ENCODE results near the gene ITFG1. TPM values are rescaled to one million over a fixed set of nuclear protein-coding genes. Genes with fewer than 3 reads are reported as not detected.
"Not testable (repeated sequence)": the region's sequence is repeated elsewhere in the genome, so short reads cannot be mapped to it uniquely, and the experiment has no call there.

ITFG1 gene
- total RNA-seq, 1 experiment from 2014 or later = 38.2 TPM

- Mint-ChIP-seq H3K9me3 (ENCODE audit: unreplicated experiment) (no peaks in the 10 kb centered on the region), H3K27me3 (ENCODE audit: insufficient read depth, unreplicated experiment) (no peaks in the 10 kb centered on the region), H3K27ac (ENCODE audit: unreplicated experiment) (no peak overlapping the region), H3K4me3 (ENCODE audit: unreplicated experiment) (no peak overlapping the region), H3K4me1 (ENCODE audit: low read depth, unreplicated experiment) (no peaks in the 10 kb centered on the region), H3K36me3 (ENCODE audit: insufficient read depth, unreplicated experiment) (no peaks in the 10 kb centered on the region)
- no peak for DNase-seq
- POLR2A ChIA-PET = no interaction called here
- TF ChIP-seq, protein P1, sequence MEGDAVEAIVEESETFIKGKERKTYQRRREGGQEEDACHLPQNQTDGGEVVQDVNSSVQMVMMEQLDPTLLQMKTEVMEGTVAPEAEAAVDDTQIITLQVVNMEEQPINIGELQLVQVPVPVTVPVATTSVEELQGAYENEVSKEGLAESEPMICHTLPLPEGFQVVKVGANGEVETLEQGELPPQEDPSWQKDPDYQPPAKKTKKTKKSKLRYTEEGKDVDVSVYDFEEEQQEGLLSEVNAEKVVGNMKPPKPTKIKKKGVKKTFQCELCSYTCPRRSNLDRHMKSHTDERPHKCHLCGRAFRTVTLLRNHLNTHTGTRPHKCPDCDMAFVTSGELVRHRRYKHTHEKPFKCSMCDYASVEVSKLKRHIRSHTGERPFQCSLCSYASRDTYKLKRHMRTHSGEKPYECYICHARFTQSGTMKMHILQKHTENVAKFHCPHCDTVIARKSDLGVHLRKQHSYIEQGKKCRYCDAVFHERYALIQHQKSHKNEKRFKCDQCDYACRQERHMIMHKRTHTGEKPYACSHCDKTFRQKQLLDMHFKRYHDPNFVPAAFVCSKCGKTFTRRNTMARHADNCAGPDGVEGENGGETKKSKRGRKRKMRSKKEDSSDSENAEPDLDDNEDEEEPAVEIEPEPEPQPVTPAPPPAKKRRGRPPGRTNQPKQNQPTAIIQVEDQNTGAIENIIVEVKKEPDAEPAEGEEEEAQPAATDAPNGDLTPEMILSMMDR (IDR thresholded peaks at IDR 0.05; ENCODE audit: insufficient read depth in 1 of 2, low read depth in 1 of 2, low read length in 1 of 2, severe bottlenecking in 1 of 2, unreplicated experiment in 1 of 2) = no peak
- no peak overlapping the region for H3K4me3 ChIP-seq (ENCODE audit: low read depth, low read length)
- CTCF ChIA-PET = no interaction called here
- no peaks in the 10 kb centered on the region for H3K4me1 ChIP-seq
- no TSS peak for BruUV-seq (replicated peaks)
- no peaks in the 10 kb centered on the region for H3K27me3 ChIP-seq (replicated peaks; ENCODE audit: control insufficient read depth, insufficient read depth, low read length)
- H3K9me3 ChIP-seq = no peaks in the 10 kb centered on the region
- no peaks in the 10 kb centered on the region for H3K36me3 ChIP-seq (ENCODE audit: control insufficient read depth, insufficient read depth, low read length)
- intact Hi-C loops (cut with micrococcal nuclease; ENCODE audit: unreplicated experiment) = no loop called here
These were observed 97.1 kb downstream of the ITFG1 start for GRCh38 chr16:47363761-47364160.

- DNase-seq = no peak
- Mint-ChIP-seq H3K36me3 (ENCODE audit: insufficient read depth, unreplicated experiment) (no peaks in the 10 kb centered on the region), H3K27me3 (ENCODE audit: insufficient read depth, unreplicated experiment) (no peaks in the 10 kb centered on the region), H3K4me3 (ENCODE audit: unreplicated experiment) (no peak overlapping the region), H3K9me3 (ENCODE audit: unreplicated experiment) (no peaks in the 10 kb centered on the region), H3K27ac (ENCODE audit: unreplicated experiment) (no peak overlapping the region), H3K4me1 (ENCODE audit: low read depth, unreplicated experiment) (no peaks in the 10 kb centered on the region)
- no TSS peak for BruUV-seq (replicated peaks)
- Histone ChIP-seq H3K4me1 (no peaks in the 10 kb centered on the region), H3K27me3 (replicated peaks; ENCODE audit: control insufficient read depth, insufficient read depth, low read length) (no peaks in the 10 kb centered on the region), H3K36me3 (ENCODE audit: control insufficient read depth, insufficient read depth, low read length) (no peaks in the 10 kb centered on the region), H3K9me3 (no peaks in the 10 kb centered on the region), H3K4me3 (ENCODE audit: low read depth, low read length) (no peak overlapping the region)
- TF ChIP-seq, protein P1 (IDR thresholded peaks at IDR 0.05; ENCODE audit: insufficient read depth in 1 of 2, low read depth in 1 of 2, low read length in 1 of 2, severe bottlenecking in 1 of 2, unreplicated experiment in 1 of 2) = no peak
- POLR2A ChIA-PET = no interaction called here
- CTCF ChIA-PET = no interaction called here
- intact Hi-C loops (cut with micrococcal nuclease; ENCODE audit: unreplicated experiment) = no loop called here
These were observed 101.4 kb downstream of the ITFG1 start for GRCh38 chr16:47359478-47359877.

DNA sequence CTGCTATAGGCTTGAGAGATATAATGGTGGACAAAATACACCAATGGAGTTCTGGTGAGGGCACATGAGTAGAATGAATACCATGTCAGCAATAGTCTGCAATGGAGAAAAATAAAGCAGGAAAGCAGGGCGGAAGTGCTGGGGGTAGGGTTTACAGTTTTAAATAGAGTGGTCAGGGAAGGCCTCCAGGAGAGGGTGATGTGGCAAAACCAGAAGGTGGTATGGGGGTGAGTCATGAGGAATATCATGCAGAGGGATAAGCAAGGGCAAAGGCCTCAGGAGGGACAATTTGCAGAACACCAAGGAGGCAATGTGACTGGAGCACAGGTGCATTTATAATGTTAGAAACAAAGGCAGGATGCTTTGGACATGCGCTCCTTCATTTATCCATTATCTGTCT lies 102.0 kb downstream of the ITFG1 start:
- H3K4me1 ChIP-seq = no peaks in the 10 kb centered on the region
- Mint-ChIP-seq H3K9me3 (ENCODE audit: unreplicated experiment) (no peaks in the 10 kb centered on the region), H3K36me3 (ENCODE audit: insufficient read depth, unreplicated experiment) (no peaks in the 10 kb centered on the region), H3K4me1 (ENCODE audit: low read depth, unreplicated experiment) (no peaks in the 10 kb centered on the region), H3K27me3 (ENCODE audit: insufficient read depth, unreplicated experiment) (no peaks in the 10 kb centered on the region), H3K27ac (ENCODE audit: unreplicated experiment) (no peak overlapping the region), H3K4me3 (ENCODE audit: unreplicated experiment) (no peak overlapping the region)
- H3K9me3 ChIP-seq = no peaks in the 10 kb centered on the region
- POLR2A ChIA-PET = no interaction called here
- CTCF ChIA-PET = no interaction called here
- BruUV-seq (replicated peaks) = no TSS peak
- H3K4me3 ChIP-seq (ENCODE audit: low read depth, low read length) = no peak overlapping the region
- intact Hi-C loops (cut with micrococcal nuclease; ENCODE audit: unreplicated experiment) = no loop called here
- no peak for DNase-seq
- no peaks in the 10 kb centered on the region for H3K36me3 ChIP-seq (ENCODE audit: control insufficient read depth, insufficient read depth, low read length)
- no peaks in the 10 kb centered on the region for H3K27me3 ChIP-seq (replicated peaks; ENCODE audit: control insufficient read depth, insufficient read depth, low read length)
- TF ChIP-seq, protein P1 (IDR thresholded peaks at IDR 0.05; ENCODE audit: insufficient read depth in 1 of 2, low read depth in 1 of 2, low read length in 1 of 2, severe bottlenecking in 1 of 2, unreplicated experiment in 1 of 2) = no peak

GRCh38 chr16:47349029-47349428 lies 111.8 kb downstream of the ITFG1 start:
- H3K4me3 ChIP-seq (ENCODE audit: low read depth, low read length); CTCF ChIA-PET; intact Hi-C loops (cut with micrococcal nuclease; ENCODE audit: unreplicated experiment); H3K4me3 Mint-ChIP-seq (ENCODE audit: unreplicated experiment); H3K4me1 ChIP-seq; H3K27me3 Mint-ChIP-seq (ENCODE audit: insufficient read depth, unreplicated experiment); H3K4me1 Mint-ChIP-seq (ENCODE audit: low read depth, unreplicated experiment); H3K27ac Mint-ChIP-seq (ENCODE audit: unreplicated experiment); H3K9me3 ChIP-seq; BruUV-seq (replicated peaks); DNase-seq; H3K36me3 Mint-ChIP-seq (ENCODE audit: insufficient read depth, unreplicated experiment); H3K27me3 ChIP-seq (replicated peaks; ENCODE audit: control insufficient read depth, insufficient read depth, low read length); H3K36me3 ChIP-seq (ENCODE audit: control insufficient read depth, insufficient read depth, low read length); POLR2A ChIA-PET: not testable (repeated sequence)
- peaks cover 34% of the 10 kb centered on the region for H3K9me3 Mint-ChIP-seq (ENCODE audit: unreplicated experiment)

DNA sequence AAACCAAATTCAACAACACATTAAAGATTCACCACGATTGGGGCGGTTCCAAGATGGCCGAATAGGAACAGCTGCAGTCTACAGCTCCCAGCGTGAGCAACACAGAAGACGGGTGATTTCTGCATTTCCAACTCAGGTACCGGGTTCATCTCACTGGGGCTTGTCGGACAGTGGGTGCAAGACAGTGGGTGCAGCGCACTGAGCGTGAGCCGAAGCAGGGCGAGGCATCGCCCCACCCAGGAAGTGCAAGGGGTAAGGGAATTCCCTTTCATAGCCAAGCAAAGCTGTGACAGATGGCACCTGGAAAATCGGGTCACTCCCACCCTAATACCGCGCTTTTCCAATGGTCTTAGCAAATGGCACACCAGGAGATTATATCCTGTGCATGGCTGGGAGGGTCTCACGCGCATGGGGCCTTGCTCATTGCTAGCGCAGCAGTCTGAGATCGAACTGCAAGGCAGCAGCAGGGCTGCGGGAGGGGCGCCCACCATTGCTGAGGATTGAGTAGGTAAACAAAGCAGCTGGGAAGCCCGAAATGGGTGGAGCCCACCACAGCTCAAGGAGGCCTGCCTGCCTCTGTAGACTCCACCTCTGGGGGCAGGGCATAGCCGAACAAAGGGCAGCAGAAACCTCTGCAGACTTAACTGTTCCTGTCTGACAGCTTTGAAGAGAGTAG lies 113.7 kb downstream of the ITFG1 start:
- H3K9me3 ChIP-seq; CTCF ChIA-PET; H3K4me3 ChIP-seq (ENCODE audit: low read depth, low read length); H3K27me3 Mint-ChIP-seq (ENCODE audit: insufficient read depth, unreplicated experiment); BruUV-seq (replicated peaks); H3K36me3 Mint-ChIP-seq (ENCODE audit: insufficient read depth, unreplicated experiment); H3K4me1 Mint-ChIP-seq (ENCODE audit: low read depth, unreplicated experiment); H3K27ac Mint-ChIP-seq (ENCODE audit: unreplicated experiment); DNase-seq; H3K36me3 ChIP-seq (ENCODE audit: control insufficient read depth, insufficient read depth, low read length); H3K4me1 ChIP-seq; intact Hi-C loops (cut with micrococcal nuclease; ENCODE audit: unreplicated experiment); H3K27me3 ChIP-seq (replicated peaks; ENCODE audit: control insufficient read depth, insufficient read depth, low read length); H3K4me3 Mint-ChIP-seq (ENCODE audit: unreplicated experiment); POLR2A ChIA-PET: not testable (repeated sequence)
- H3K9me3 Mint-ChIP-seq (ENCODE audit: unreplicated experiment) = peaks cover 34% of the 10 kb centered on the region
